DND-41 (cell line): ENCODE data around the gene FABP6.

Experiments
- ATAC-seq: fragments of 200-7000 bp; cut with Tn5 transposase; 3 replicates; pipeline ENCODE4 v1.9.1; 2021; ENCODE audit warnings: low read depth; ENCODE audit not compliant: insufficient read depth
- DNase-seq: peaks from one replicate; pipeline ENCODE4 v3.0.0-alpha.2; 2020
- H2AFZ ChIP-seq: 2 replicates; pipeline ENCODE4 v1.6.0; 2012; ENCODE audit warnings: low read depth, low read length
- H3K27ac ChIP-seq: 2 replicates; pipeline ENCODE4 v1.5.1; 2012; ENCODE audit warnings: low read length, inconsistent platforms
- H3K27me3 ChIP-seq: fragments of 200-600 bp; sonication (generic); 2 replicates; pipeline ENCODE4 v1.6.0; 2012; ENCODE audit warnings: low read length, mild to moderate bottlenecking, inconsistent platforms; ENCODE audit not compliant: insufficient read depth, poor library complexity
- H3K36me3 ChIP-seq: 2 replicates; pipeline ENCODE4 v1.5.1; 2012; ENCODE audit warnings: low read length, inconsistent platforms; ENCODE audit not compliant: insufficient read depth
- H3K4me1 ChIP-seq: 2 replicates; pipeline ENCODE4 v1.5.1; 2012; ENCODE audit warnings: mild to moderate bottlenecking, low read length; ENCODE audit not compliant: insufficient read depth
- H3K4me2 ChIP-seq: 2 replicates; pipeline ENCODE4 v1.6.0; 2012; ENCODE audit warnings: mild to moderate bottlenecking, moderate library complexity, low read length, inconsistent platforms; ENCODE audit not compliant: insufficient read depth
- H3K4me3 ChIP-seq, 2 experiments: fragments of 200-600 bp in 1 of 2; shearing (Covaris generic) in 1 of 2; 2 replicates each; pipeline ENCODE4 v1.5.1; 2012 to 2016; ENCODE audit warnings: inconsistent platforms in 2 of 2, low read length in 2 of 2, mild to moderate bottlenecking in 2 of 2, low read depth in 1 of 2, moderate library complexity in 1 of 2
- H3K79me2 ChIP-seq: 2 replicates; pipeline ENCODE4 v1.6.0; 2012; ENCODE audit warnings: low read length, inconsistent platforms; ENCODE audit not compliant: insufficient read depth
- H3K9ac ChIP-seq: 2 replicates; pipeline ENCODE4 v1.6.0; 2012; ENCODE audit warnings: low read depth, mild to moderate bottlenecking, inconsistent platforms, low read length, moderate library complexity
- H3K9me3 ChIP-seq: 2 replicates; pipeline ENCODE4 v1.5.1; 2012; ENCODE audit warnings: low read length, moderate library complexity, mild to moderate bottlenecking, inconsistent platforms; ENCODE audit not compliant: insufficient read depth, severe bottlenecking
- H4K20me1 ChIP-seq: 2 replicates; pipeline ENCODE4 v1.6.0; 2012; ENCODE audit warnings: low read length; ENCODE audit not compliant: insufficient read depth
- EZH2 ChIP-seq: IDR thresholded peaks from 3 replicates; pipeline ENCODE4 v1.6.1; 2012; ENCODE audit warnings: borderline replicate concordance, low read depth, mild to moderate bottlenecking, moderate library complexity, low read length, inconsistent platforms; ENCODE audit not compliant: severe bottlenecking
- TF ChIP-seq, protein P1 (sequence below): IDR thresholded peaks from 2 replicates; pipeline ENCODE4 v1.5.1; 2012; ENCODE audit warnings: borderline replicate concordance, low read length, moderate library complexity, mild to moderate bottlenecking; ENCODE audit not compliant: poor library complexity, severe bottlenecking; ENCODE audit errors: extremely low read depth

FABP6 gene

DNA sequence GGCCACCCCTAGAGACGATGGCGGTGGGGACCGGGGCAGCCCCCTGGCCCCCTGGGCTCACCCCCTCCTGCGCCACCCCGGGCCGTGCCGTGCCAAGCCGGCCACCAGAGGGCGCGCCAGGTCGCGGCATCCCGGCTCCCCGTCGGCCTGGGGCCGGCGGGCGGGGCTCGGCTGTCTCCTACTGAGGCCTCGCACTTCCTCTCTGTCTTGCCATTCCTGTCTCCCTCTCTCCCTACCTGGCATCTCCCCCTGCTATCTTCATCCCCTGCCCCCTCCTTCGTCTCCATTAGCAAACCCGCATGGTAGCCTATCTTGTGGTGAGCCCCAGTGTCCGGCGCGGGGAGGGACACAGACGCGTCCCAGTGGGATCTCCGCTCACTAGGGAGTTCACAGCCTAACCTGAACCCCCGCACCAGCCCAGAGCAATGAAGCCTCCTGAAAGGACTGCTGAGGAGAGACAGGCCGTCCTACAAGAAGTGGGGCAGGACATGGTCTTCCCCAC is 29.8 kb upstream of the FABP6 start:
- Histone ChIP-seq H3K36me3 (no peaks in the 10 kb centered on the region), H3K4me2 (peak overlapping the region; percentile 60), H3K27me3 (no peaks in the 10 kb centered on the region), H3K9ac (no peak overlapping the region), H3K79me2 (no peaks in the 10 kb centered on the region), H3K27ac (no peak overlapping the region), H2AFZ (peak overlapping the region; percentile 87), H4K20me1 (no peaks in the 10 kb centered on the region), H3K4me1 (peaks cover 11% of the 10 kb centered on the region), H3K9me3 (no peaks in the 10 kb centered on the region), H3K4me3 (peak overlapping the region in 1 of 2 experiments; percentile 48; a peak in 2 of 4 replicates)
- TF ChIP-seq EZH2 = no peak
- TF ChIP-seq, protein P1, sequence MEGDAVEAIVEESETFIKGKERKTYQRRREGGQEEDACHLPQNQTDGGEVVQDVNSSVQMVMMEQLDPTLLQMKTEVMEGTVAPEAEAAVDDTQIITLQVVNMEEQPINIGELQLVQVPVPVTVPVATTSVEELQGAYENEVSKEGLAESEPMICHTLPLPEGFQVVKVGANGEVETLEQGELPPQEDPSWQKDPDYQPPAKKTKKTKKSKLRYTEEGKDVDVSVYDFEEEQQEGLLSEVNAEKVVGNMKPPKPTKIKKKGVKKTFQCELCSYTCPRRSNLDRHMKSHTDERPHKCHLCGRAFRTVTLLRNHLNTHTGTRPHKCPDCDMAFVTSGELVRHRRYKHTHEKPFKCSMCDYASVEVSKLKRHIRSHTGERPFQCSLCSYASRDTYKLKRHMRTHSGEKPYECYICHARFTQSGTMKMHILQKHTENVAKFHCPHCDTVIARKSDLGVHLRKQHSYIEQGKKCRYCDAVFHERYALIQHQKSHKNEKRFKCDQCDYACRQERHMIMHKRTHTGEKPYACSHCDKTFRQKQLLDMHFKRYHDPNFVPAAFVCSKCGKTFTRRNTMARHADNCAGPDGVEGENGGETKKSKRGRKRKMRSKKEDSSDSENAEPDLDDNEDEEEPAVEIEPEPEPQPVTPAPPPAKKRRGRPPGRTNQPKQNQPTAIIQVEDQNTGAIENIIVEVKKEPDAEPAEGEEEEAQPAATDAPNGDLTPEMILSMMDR = peak; percentile 88
- ATAC-seq (peak; percentile 100), DNase-seq (peak; percentile 71)

- no peak overlapping the region for H3K4me2 ChIP-seq
Observed at GRCh38 chr5:160207061-160207460, 22.2 kb upstream of the FABP6 start.

GRCh38 chr5:160209917-160210316 is 19.4 kb upstream of the FABP6 start:
- no peaks in the 10 kb centered on the region for H3K4me1 ChIP-seq
- peaks cover 3% of the 10 kb centered on the region for H3K27me3 ChIP-seq
- TF ChIP-seq, protein P1 = no peak
- TF ChIP-seq EZH2 = no peak
- H2AFZ ChIP-seq = no peak overlapping the region
- H3K9me3 ChIP-seq = no peaks in the 10 kb centered on the region
- no peak for ATAC-seq
- no peak overlapping the region for H3K4me3 ChIP-seq
- no peaks in the 10 kb centered on the region for H3K36me3 ChIP-seq
- no peaks in the 10 kb centered on the region for H3K79me2 ChIP-seq
- no peak overlapping the region for H3K9ac ChIP-seq
- H4K20me1 ChIP-seq = no peaks in the 10 kb centered on the region
- no peak for DNase-seq
- no peak overlapping the region for H3K4me2 ChIP-seq
- H3K27ac ChIP-seq = no peak overlapping the region

More at GRCh38 chr5:160207061-160207460, 22.2 kb upstream of the FABP6 start:
- Histone ChIP-seq H3K4me3 (no peak overlapping the region), H2AFZ (no peak overlapping the region), H3K27ac (no peak overlapping the region), H3K79me2 (no peaks in the 10 kb centered on the region), H4K20me1 (no peaks in the 10 kb centered on the region), H3K36me3 (no peaks in the 10 kb centered on the region), H3K27me3 (peaks cover 3% of the 10 kb centered on the region), H3K9ac (no peak overlapping the region), H3K9me3 (no peaks in the 10 kb centered on the region), H3K4me1 (no peaks in the 10 kb centered on the region)
- TF ChIP-seq EZH2 = no peak
- TF ChIP-seq, protein P1 = no peak
- DNase-seq = no peak
- ATAC-seq = no peak

DNA sequence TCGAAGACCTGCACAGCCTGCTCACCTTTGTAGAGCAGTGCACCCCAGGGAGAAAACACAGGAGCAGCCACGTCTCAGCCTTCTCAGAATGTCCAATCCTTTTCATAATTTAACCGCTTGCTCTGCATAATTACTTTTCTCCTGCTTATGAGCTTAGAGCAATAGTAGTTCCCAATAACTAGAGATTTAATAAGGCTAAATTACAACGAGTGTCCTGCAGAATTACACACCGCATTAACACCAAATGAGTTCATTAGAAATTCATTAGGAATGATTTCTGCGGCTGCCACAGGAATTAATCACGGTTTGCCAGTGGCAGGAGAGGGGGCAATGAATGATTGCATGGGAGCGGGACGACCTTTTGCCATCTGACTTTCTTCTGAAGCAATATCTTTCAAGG is 18.7 kb upstream of the FABP6 start:
- TF ChIP-seq, protein P1 = no peak
- TF ChIP-seq EZH2 = no peak
- no peaks in the 10 kb centered on the region for H3K9me3 ChIP-seq
- no peaks in the 10 kb centered on the region for H3K79me2 ChIP-seq
- H3K36me3 ChIP-seq = no peaks in the 10 kb centered on the region
- DNase-seq (no peak), ATAC-seq (no peak)
- no peak overlapping the region for H3K4me2 ChIP-seq
- no peak overlapping the region for H2AFZ ChIP-seq
- H3K4me1 ChIP-seq = no peaks in the 10 kb centered on the region
- H3K9ac ChIP-seq = no peak overlapping the region
- no peak overlapping the region for H3K27ac ChIP-seq
- no peak overlapping the region for H3K4me3 ChIP-seq
- no peaks in the 10 kb centered on the region for H4K20me1 ChIP-seq
- peaks cover 3% of the 10 kb centered on the region for H3K27me3 ChIP-seq
